Stimulated activated CD4-positive, alpha-beta T cell treated with anti-CD3 and anti-CD28 coated beads, Interleukin-1b, Interleukin-23, amount 100 ng/mL, for 24 hours (primary cell): ENCODE measurements around the gene TTLL8.
"Not testable (repeated sequence)": the region's sequence is repeated elsewhere in the genome, so short reads cannot be mapped to it uniquely, and the experiment has no call there.

ENCODE experiments used
- DNase-seq, 4 experiments: peaks; one replicate each; pipeline ENCODE4 v3.0.0-alpha.2; 2020; ENCODE audit warnings: low read depth in 4 of 4, low spot score in 1 of 4

TTLL8 gene

DNA sequence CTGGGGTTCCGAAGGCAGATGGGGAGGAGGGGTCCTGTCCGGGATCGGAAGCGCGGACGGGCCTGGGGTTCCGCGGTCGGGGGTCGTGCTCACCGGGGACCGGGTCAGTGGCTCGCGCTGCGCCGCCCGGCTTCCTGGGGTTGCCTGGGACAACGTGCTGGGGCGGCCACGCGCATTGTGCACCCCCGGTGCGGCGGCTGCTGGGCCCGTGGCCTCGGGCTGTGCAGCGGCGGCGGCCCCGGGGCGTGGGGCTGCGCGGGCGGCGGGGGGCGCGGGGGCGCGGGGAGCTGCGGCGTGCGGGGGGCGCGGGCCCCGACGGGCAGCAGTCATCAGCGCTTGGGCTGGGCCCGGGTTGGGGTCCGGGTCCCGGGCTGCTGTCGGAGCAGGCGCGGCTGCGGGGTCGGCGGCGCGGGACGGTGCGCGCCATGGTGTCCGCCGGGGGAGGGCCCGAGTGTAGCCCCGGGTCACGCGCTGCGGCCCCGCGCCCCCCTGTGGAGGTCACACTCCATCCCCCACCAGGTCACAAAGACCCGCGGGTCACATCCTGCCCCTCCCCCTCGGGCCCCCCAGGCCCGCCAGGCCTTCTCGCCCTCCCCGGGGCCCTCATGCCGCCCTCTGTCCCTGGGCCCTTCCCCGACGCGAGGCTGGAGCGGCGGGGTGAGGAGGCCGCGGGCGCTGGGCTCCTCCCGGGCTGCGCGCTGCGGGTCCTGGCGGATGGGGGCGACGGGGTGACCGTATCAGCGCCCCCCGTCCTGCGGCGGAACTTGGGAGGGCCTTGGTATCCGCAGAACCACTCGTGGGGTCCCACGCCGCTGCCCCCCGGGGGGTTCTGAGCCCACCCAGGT lies at the start of gene TTLL8:
Gene TTLL8, minus strand, starts transcription at position 238 of the 845 bp plus-strand sequence.
- DNase-seq, result no peak

DNA sequence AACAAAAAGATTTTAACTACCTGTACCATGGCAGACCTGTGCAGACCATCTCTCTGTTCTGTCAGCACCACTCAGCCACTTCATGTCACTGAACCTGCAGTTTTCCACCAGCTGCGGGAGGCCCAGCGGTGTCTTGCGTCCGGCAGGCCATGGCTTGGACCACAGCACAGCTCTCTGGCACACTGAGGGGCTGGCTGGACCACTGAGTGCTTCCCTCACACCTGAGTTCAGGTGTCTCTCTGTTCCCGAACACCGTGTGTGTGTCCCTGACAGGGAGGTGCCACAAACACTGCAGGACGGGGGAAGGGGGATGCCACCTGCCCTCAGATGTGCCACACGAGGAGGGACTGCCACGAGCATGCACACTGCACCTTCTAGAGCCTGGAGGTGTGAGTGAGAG lies 49.4 kb upstream of the TTLL8 start:
- no peak for DNase-seq

DNA sequence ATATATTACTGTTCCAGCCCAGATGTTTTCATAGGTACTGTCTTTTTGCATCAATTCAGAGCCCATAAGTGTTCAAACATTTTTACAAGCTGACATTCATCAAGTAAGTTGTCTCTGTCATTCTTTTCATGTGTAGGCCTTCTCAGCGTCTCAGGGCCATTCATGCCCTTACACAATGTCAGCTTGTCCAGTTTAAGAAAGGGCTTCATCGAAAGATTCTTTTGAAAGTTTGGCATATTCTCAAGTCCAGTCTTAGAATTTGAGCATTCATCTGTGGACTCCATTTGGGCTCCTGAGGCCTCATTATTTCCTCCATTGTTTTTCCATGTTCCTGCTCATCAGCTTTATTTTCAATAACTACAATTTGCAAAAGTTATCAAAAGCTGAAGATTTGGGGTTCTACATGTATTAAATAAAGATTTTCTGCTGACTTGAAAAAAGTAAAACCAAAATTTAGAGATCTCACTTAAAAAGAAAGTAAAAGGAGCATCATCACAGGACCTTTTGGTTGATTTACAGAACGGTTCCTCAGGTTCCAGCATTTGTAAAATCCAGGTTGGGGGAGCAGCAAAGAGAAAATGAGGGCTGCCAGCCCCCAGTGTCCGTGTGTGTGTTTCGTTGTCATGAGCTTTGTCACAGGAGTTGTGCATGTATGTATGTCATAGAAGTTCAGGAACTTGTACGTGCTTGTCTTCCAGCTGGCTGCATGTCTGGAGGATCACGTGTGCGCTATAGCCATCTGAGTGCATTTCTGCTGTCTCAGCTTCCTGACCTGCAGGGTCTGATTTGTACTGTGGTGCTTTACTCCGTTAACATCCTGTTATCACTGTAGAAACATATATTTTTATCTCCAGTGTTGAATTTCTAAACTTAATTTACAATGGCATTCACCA lies 47.4 kb upstream of the TTLL8 start:
- no peak for DNase-seq

DNA sequence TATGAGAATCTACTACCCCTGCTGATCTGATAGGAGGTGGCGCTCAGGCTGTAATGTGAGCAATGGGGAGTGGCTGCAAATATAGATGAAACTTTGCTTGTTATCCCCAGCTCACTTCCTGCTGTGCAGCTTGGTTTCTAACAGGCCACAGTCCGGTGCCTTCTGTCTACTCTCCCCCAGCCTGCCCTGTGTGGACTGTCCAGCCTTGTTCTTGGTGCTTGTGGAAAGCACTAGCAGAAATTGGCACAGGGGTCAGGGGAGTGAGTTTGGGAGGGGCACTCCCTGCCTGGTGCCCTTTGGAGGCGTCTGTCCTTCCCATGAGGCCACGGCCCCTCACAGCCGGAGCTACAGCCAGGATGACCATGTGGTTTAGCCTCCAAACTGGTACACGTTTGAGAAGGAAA lies 46.0 kb upstream of the TTLL8 start:
- no peak for DNase-seq

DNA sequence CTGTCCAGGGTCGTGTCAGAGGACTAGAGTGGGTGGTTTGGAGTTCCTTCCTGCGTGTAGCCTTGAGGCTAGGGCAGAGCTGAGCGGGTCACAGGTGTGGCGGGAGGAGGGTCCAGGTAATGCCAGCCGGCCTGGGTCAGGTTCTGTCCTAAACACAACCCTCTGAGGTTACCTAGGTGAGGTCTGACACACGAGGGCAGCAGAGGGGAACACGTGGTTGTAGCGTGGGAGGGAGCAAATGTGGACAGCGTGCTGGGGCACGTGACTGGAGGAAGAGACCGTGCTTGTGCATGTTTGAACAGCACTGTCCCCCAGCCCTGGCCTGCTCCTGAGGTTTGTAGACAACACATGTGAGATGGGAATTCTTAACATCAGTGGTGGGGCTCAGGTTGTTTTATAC lies 44.8 kb upstream of the TTLL8 start:
- no peak for DNase-seq

DNA sequence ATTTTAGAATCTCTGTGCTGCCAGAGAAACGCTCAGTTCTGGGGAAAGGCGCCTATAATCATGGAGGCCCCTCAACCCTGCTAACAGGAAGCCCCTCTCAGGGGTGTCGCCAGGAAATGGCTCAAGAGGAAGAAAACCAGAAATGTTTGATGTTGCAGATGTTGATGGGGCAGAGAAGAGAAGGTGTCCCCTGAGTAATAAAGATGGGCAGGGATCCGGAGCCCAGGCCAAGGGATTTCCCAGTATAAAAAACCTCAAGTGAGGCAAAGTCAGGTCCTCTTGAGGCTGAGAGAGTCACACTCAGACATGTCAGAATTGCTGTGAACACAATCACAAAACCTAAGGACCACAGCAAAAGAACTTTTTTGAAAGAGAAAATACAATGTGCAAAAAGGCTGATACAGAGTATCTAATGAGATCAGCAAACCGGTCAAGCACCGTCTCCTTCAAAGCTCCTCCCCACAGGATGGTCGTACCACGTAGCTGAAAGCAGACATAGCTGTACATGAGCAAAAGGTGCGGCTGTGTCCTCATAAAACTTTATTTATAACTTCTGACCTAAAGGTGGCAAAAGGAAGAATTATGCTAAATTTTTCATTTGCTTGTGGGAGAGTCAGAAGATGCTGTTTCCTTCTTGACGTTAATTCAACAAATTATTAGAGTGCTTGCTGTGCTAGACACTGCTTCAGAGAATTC lies 43.9 kb upstream of the TTLL8 start:
- no peak for DNase-seq

DNA sequence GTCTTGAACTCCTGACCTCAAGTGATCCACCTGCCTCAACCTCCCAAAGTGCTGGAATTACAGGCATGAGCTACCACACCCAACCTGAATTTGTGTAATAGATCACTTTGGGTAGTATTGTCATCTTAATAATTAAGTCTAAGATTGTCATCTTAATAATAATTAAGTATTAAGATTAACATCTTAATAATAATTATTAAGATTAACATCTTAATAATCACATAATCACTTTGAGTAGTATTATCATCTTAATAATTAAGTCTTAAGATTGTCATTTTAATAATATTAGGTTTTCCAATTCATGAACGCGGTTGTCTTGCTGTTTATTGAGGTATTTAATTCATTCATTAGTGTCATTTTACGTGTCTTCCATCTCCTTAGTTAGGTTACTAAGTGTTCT lies 40.0 kb upstream of the TTLL8 start:
- no peak for DNase-seq

DNA sequence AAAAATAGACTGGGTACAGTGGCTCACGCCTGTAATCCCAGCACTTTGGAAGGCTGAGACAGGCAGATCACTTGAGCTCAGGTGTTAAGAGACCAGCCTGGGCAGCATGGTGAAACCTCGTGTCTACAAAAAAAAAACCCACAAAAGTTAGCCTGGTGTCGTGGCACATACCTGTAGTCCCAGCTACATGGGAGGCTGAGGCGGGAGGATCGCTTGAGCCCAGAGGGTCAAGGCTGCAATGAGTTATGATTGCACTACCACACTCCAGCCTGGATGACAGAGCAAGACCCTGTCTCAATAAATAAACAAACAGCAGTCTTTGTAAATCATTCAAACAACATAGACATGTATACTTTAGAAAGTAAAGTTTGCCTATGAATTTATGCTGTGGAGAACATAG lies 34.2 kb upstream of the TTLL8 start:
- no peak for DNase-seq

DNA sequence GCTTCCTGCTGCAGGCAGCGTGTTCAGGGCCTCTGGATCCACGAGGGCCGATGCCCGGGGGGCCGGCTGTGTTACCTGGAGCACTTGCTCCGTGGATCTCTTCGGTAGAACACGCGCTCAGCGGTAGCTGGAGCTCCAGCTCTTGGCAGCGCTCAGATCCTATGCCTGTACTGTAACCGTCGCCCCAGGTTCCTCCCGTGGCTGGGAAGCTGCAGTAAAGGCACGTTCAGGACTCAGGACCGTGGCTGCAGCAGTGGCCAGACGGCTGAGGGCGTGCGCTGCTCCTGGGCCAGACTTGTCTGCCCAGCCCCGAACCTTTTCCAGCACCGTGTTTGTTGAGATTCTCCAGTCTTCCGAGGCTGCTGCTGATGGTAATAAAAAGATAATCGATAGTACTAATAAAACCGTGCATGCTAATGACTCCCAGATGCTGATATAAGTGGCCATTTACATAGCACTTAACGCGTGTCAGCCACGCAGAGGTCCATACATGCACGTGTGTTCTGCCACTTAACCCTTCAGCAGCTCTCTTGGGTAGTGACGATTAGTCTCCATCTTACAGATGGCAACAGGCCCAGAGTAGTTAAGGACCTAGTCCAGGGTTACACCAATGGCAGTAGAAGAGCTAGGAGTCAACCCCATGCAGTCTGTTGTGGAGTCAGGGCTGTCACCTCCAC lies 33.1 kb upstream of the TTLL8 start:
- DNase-seq, result no peak

DNA sequence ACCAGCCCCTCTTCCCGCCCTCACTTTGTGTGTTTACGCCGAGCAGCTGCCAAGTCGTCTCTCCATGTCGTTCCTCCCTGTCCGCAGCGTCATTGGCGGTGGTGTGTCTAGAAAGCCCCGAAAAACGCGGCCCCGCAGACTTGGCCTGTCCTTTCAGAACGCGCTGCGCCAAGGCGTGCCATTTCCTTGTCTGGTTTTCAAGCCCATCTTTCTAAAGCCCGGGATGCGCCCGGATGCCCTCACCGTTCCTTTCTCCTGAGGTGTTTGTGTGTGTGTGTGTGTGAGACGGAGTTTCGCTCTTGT lies 32.3 kb upstream of the TTLL8 start:
- DNase-seq, result no peak

DNA sequence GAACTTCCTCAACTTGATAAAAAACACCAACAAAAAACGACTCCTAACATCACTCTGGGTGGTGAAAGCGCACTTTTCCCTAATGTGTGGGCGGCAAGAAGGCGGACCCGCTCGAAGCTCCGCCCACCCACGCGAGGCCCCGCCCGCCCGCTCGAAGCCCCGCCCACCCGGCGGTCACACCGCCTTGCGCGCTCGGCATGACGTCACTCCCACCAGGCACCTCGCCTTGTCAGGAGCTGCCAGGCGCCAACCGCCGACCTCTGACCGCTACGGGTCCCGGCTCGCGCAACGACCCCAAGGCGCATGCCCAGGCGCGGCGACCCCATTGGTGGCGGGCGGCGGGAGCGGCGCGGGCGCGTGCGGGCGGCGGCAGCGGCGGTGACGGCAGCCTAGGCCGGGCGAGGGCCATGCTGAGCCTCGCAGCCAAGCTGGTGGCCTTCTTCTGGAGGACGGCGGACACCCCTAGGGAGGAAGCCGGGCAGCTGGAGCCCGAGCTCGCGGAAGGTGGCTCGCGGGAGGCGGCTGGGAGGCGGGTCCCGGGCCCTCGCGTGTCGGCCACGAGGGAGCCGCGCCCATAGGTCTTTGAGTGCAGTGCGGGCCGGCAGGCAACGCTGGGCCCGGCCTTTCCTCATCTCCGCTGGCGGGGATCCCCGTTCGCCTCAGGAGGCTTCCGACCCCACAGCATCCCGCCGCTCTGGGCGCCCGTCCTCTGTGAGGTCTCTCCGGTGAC lies 31.7 kb upstream of the TTLL8 start, which contains the start of gene MOV10L1:
Gene MOV10L1, plus strand, starts transcription at position 325 of the 730 bp plus-strand sequence. Its CDS starts 83 bp downstream, at position 408.
- DNase-seq, result no peak

DNA sequence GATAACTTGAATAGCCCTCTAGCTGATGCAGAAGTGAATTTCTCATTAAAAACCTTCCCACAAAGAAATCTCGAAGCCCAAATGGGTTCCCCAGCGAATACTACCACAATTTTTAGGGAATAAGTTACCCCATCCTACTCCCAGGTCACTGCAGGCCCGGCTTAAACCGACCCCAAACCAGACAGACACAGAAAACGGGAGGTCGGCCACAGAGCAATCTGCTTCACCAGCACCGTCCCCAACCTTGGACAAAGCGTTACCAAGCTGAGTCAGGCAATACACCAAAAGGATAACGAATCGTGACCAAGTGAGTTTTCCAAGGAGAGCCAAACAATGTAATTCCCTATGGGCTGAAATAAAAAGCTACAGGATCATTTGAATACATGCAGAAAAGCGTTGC lies 31.1 kb upstream of the TTLL8 start:
- DNase-seq, result no peak

DNA sequence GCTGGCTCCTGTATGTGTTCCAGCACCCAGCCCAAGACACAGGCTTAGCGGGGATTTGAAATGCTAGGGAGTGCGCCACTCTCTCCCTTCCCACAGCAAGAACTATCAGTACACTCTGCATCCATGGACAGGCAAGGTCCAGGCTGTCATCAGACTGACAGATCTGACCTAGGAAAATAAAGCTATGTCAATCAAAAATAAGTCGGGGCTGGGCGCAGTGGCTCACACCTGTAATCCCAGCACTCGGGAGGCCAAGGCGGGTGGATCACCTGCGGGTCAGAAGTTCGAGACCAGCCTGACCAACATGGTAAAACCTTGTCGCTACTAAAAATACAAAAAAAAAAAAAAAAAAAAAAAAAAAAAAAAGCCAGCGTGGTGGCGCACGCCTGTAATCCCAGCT lies 30.0 kb upstream of the TTLL8 start:
- no peak for DNase-seq

DNA sequence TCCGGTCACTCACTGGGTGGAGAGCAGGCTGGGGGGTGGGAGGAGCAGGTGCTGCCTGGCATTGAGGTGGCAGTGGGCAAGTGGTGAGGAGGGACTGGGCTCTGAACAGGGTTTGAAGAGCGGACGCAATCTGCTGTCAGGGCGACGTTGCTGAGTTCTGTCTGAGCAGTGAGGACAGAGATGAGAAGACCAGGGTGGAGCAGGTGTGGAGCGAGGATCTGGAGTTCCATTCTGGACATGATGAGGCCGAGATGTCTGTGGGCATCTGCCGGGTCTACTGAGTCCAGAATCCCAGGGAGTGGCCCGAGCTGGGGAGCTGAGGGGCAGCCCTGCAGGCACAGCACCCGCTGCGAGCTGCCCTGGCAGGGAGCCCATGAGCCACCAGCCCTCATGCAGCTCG lies 29.5 kb upstream of the TTLL8 start:
- no peak for DNase-seq

DNA sequence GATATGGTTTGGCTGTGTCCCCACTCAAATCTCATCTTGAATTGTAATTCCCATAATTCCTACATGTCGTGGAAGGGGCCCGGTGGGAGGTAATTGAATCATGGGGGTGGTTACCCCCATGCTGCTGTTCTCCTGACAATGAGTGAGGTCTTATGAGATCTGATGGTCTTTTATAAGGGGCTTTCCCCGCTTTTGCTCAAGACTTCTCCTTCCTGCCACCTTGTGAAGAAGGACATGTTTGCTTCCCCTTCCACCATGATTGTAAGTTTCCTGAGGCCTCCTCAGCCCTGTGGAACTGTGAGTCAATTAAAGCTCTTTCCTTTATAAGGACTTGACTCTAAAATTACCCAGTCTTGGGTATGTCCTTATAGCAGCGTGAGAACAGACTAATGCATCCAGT lies 28.9 kb upstream of the TTLL8 start:
- not testable (repeated sequence) for DNase-seq

DNA sequence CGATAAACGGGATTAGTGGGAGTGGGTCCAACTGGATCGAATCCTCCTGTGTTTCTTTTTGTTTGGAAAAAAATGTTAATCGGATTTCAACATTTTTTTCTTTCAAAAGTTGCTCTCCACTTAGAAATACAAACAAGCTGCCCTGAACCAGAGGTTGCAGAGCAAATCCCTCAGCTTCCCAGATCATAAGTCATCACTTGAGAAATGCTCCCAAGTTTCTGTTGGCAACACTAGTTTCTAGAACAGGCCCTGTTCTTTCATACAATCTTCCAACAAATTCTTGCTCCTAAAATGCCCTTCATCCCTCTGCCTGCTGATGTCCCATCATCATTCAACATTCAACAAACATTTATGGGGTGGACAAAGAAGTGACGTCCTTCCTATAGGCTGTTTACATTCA lies 28.4 kb upstream of the TTLL8 start:
- no peak for DNase-seq

DNA sequence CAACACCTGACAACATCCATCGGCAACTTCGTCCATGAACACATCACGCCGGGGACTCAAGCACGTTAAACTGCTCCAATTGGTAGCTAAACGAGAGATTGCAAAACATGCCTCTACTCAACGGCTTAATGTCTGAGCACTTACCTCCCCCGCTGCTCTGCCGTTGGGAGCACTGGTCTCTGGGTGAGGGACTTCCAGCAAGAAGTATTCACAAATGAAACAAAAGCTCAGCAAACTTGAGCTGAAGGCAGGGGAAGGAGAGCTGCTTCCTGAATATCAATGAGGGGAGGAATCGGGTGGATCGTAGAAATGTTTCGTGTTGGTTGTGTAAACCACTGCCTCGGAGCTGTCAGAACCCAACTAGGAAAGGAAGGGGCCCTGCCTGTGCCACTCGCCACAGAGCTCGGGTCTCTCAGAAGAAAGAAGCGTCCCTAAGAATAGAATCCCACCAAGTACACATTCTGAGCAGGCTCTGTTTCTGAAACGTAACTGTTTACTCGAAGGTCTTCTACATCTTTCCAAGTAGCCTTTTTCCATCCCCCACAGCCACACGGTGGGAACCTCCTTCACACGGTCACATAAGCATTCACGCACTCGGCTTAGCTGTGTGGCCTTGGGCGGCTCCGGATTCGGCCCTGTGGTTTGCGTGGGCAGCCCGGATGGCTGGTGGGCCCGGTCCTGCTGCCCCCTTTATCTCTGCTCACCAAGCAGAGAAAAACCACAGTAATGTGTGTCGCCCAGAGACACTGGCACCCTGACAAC lies 27.3 kb upstream of the TTLL8 start, which contains the start of gene MLC1:
Gene MLC1, minus strand, starts transcription at position 216 of the 762 bp plus-strand sequence. CDS start 524 bp downstream, outside the sequence.
- DNase-seq, result no peak

DNA sequence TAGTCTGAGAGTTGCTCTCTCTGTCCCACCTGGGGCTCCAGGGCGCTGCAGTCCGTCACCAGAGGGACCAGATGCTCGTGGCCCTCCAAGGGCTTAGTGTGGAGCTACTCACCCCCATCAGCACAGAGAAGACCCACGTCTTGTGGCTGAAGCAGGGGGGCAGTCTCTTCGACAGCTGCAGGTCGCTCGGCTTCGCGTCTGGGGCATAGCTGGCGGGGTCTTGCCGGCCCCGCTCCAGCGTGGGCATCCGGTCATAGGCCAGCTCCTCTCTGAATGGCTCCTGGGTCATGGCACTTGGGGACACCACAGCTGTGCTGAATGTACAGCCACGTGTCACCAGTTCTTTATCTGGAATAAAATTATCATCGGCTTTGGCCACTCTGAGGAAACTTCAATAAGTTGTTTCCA lies 26.5 kb upstream of the TTLL8 start:
- no peak for DNase-seq

DNA sequence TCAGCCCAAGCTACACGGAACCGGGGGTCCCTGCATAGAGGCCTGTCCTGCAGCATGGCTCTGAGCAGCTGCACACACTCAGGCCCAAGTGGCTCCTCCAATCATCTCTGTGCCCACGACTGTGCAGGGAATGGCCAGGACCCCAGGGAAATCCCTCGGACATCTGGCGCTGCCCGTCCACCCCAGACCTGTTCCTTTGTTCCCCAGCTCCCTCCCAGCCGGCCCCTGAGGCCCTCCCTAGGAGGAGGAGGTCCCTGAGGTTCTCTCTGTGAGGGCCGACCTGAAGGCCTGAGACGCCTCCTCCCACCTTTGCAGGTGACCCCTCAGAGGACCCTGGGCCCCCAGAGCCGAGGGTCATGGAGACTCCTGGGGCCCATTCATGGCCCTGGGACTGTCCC lies 26.0 kb upstream of the TTLL8 start:
- DNase-seq, result no peak
